ENCODE results near the gene ARHGAP29. TPM values are rescaled to one million over a fixed set of nuclear protein-coding genes. Genes with fewer than 3 reads are reported as not detected.

ARHGAP29 gene
- total RNA-seq, 1 experiment from 2014 or later = 197 TPM

DNA sequence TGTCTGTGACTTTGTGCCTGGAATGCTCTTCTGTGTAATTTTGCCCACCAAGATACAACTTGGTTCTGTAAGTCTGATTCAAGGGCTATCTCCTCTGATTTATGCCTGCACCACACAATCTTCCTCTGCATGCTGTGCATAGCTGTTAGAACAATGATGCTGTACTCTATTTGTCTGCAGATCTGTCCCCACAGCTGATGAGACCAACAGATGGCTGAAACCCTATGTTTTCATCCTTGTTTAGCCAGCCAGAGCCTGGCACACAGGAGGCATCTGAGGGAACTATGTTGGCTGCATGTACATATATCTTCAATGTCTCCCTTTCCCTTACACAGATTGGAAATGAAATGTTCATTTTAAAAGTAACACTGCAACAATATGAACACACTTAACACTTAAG lies 58.5 kb downstream of the ARHGAP29 start:
- no peak overlapping the region for H3K4me3 ChIP-seq (ENCODE audit: low read depth in 2 of 2, low read length in 2 of 2)
- H3K4me1 ChIP-seq (ENCODE audit: control insufficient read depth, insufficient read depth, low read length) = peaks cover 51% of the 10 kb centered on the region
- no peak for DNase-seq (ENCODE audit: low read depth, low spot score)
- in situ Hi-C loops (cut with HindIII; ENCODE audit: low pct_unique_long_range_greater_than_20kb, low sequenced_read_pairs) (no loop called here), intact Hi-C loops (cut with micrococcal nuclease; ENCODE audit: unreplicated experiment) (no loop called here)
- no peak for ATAC-seq
- ChIA-PET POLR2A (interaction anchor here (0.6 kb wide), 1 partner anchor 30 kb away, joined by 3 read pairs; no protein-coding TSS in a partner anchor), CTCF (no interaction called here)
- H3K9me3 ChIP-seq (ENCODE audit: control insufficient read depth, insufficient read depth, low read depth, low read length) = no peaks in the 10 kb centered on the region
- no peak for TF ChIP-seq POLR2AphosphoS5 (IDR thresholded peaks at IDR 0.05; ENCODE audit: low read depth, low read length)
- TF ChIP-seq SIN3A (IDR thresholded peaks at IDR 0.05; ENCODE audit: borderline replicate concordance, insufficient read depth, low read depth, low read length) = no peak
- TF ChIP-seq TCF7L2 (IDR thresholded peaks at IDR 0.05; ENCODE audit: low read depth, low read length) = no peak
- peaks cover 68% of the 10 kb centered on the region for H3K36me3 ChIP-seq (ENCODE audit: control insufficient read depth, insufficient read depth, low read length)
- no peaks in the 10 kb centered on the region for H3K27me3 ChIP-seq (ENCODE audit: control insufficient read depth, insufficient read depth, low read length)
- BruUV-seq (replicated peaks) = no TSS peak
- H3K27ac ChIP-seq (ENCODE audit: low read length) = peak overlapping the region; percentile 63; the same call in 1 of the 2 replicates

DNA sequence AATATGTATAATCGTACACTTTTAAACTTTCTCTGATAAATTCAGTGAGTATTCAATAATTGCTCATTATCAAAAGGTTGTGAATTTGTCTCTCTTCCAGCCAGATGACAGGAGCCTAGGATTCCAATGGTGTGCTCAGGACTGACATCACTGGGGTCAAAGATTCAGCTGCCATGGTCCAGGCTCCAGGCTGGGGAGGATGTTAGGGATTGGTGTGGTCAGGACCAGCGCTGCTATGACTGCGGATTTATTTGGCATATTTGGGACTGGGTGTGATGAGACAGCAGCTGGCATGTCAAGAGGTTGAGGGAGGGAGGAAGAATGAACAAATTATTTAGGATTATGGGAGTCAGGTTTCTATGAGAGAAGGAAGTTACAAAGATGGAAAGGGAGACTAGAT lies 68.3 kb downstream of the ARHGAP29 start:
- H3K36me3 ChIP-seq (ENCODE audit: control insufficient read depth, insufficient read depth, low read length) = peaks cover 39% of the 10 kb centered on the region
- H3K4me3 ChIP-seq (ENCODE audit: low read depth in 2 of 2, low read length in 2 of 2) = no peak overlapping the region
- no peaks in the 10 kb centered on the region for H3K9me3 ChIP-seq (ENCODE audit: control insufficient read depth, insufficient read depth, low read depth, low read length)
- no peaks in the 10 kb centered on the region for H3K27me3 ChIP-seq (ENCODE audit: control insufficient read depth, insufficient read depth, low read length)
- H3K4me1 ChIP-seq (ENCODE audit: control insufficient read depth, insufficient read depth, low read length) = peaks cover 29% of the 10 kb centered on the region
- H3K27ac ChIP-seq (ENCODE audit: low read length) = peak overlapping the region; percentile 75
- in situ Hi-C loops (cut with HindIII; ENCODE audit: low pct_unique_long_range_greater_than_20kb, low sequenced_read_pairs) (no loop called here), intact Hi-C loops (cut with micrococcal nuclease; ENCODE audit: unreplicated experiment) (loop anchor here (10.0 kb wide), 1 partner anchor 166 kb away; no protein-coding TSS in a partner anchor)
- ChIA-PET POLR2A (interaction anchor here (0.5 kb wide), 1 partner anchor 54 kb away, joined by 6 read pairs; no protein-coding TSS in a partner anchor), CTCF (no interaction called here)
- TF ChIP-seq POLR2AphosphoS5 (IDR thresholded peaks at IDR 0.05; ENCODE audit: low read depth, low read length) = no peak; the same call in 1 of the 2 replicates
- TF ChIP-seq, protein P1, sequence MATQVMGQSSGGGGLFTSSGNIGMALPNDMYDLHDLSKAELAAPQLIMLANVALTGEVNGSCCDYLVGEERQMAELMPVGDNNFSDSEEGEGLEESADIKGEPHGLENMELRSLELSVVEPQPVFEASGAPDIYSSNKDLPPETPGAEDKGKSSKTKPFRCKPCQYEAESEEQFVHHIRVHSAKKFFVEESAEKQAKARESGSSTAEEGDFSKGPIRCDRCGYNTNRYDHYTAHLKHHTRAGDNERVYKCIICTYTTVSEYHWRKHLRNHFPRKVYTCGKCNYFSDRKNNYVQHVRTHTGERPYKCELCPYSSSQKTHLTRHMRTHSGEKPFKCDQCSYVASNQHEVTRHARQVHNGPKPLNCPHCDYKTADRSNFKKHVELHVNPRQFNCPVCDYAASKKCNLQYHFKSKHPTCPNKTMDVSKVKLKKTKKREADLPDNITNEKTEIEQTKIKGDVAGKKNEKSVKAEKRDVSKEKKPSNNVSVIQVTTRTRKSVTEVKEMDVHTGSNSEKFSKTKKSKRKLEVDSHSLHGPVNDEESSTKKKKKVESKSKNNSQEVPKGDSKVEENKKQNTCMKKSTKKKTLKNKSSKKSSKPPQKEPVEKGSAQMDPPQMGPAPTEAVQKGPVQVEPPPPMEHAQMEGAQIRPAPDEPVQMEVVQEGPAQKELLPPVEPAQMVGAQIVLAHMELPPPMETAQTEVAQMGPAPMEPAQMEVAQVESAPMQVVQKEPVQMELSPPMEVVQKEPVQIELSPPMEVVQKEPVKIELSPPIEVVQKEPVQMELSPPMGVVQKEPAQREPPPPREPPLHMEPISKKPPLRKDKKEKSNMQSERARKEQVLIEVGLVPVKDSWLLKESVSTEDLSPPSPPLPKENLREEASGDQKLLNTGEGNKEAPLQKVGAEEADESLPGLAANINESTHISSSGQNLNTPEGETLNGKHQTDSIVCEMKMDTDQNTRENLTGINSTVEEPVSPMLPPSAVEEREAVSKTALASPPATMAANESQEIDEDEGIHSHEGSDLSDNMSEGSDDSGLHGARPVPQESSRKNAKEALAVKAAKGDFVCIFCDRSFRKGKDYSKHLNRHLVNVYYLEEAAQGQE (IDR thresholded peaks at IDR 0.05; ENCODE audit: insufficient read depth in 1 of 2, low read depth in 2 of 2, low read length in 1 of 2) = no peak
- TF ChIP-seq, protein P2, sequence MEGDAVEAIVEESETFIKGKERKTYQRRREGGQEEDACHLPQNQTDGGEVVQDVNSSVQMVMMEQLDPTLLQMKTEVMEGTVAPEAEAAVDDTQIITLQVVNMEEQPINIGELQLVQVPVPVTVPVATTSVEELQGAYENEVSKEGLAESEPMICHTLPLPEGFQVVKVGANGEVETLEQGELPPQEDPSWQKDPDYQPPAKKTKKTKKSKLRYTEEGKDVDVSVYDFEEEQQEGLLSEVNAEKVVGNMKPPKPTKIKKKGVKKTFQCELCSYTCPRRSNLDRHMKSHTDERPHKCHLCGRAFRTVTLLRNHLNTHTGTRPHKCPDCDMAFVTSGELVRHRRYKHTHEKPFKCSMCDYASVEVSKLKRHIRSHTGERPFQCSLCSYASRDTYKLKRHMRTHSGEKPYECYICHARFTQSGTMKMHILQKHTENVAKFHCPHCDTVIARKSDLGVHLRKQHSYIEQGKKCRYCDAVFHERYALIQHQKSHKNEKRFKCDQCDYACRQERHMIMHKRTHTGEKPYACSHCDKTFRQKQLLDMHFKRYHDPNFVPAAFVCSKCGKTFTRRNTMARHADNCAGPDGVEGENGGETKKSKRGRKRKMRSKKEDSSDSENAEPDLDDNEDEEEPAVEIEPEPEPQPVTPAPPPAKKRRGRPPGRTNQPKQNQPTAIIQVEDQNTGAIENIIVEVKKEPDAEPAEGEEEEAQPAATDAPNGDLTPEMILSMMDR (IDR thresholded peaks at IDR 0.05) = no peak
- TF ChIP-seq SIN3A (IDR thresholded peaks at IDR 0.05; ENCODE audit: borderline replicate concordance, insufficient read depth, low read depth, low read length) = no peak
- no peak for TF ChIP-seq TCF7L2 (IDR thresholded peaks at IDR 0.05; ENCODE audit: low read depth, low read length)
- ATAC-seq (no peak), DNase-seq (ENCODE audit: low read depth, low spot score) (no peak)
- BruUV-seq (replicated peaks) = no TSS peak

DNA sequence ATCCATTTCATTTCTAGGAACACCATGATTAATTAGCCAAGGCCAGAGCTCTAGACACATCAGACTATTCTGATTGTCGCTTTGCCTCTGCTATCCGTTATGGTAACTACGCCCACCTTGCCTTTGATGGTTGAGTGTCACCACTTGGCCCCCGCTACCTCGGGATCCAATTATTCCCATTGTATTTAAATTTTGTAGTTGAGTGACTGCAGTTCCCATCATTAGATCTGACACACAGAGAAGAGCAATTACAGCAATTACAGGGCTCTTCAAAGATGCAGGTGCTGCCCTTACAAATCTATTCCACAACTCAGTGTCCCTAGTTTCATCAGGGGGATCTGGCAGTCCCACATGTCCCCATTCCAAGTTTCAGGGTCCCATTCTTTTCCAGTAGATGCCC lies 71.5 kb downstream of the ARHGAP29 start:
- ATAC-seq = no peak
- H3K4me3 ChIP-seq (ENCODE audit: low read depth in 2 of 2, low read length in 2 of 2) = no peak overlapping the region
- H3K27me3 ChIP-seq (ENCODE audit: control insufficient read depth, insufficient read depth, low read length) = no peaks in the 10 kb centered on the region
- H3K27ac ChIP-seq (ENCODE audit: low read length) = peak overlapping the region; percentile 69
- H3K9me3 ChIP-seq (ENCODE audit: control insufficient read depth, insufficient read depth, low read depth, low read length) = no peaks in the 10 kb centered on the region
- in situ Hi-C loops (cut with HindIII; ENCODE audit: low pct_unique_long_range_greater_than_20kb, low sequenced_read_pairs) = no loop called here
- peaks cover 17% of the 10 kb centered on the region for H3K4me1 ChIP-seq (ENCODE audit: control insufficient read depth, insufficient read depth, low read length)
- TF ChIP-seq SIN3A (IDR thresholded peaks at IDR 0.05; ENCODE audit: borderline replicate concordance, insufficient read depth, low read depth, low read length) (no peak), POLR2AphosphoS5 (IDR thresholded peaks at IDR 0.05; ENCODE audit: low read depth, low read length) (peak; percentile 46; the same call in 1 of the 2 replicates)
- H3K36me3 ChIP-seq (ENCODE audit: control insufficient read depth, insufficient read depth, low read length) = peaks cover 14% of the 10 kb centered on the region; the same call in 1 of the 2 replicates
- ChIA-PET POLR2A (no interaction called here), CTCF (no interaction called here)
- DNase-seq (ENCODE audit: low read depth, low spot score) = no peak
- BruUV-seq (replicated peaks) = no TSS peak
- intact Hi-C loops (cut with micrococcal nuclease; ENCODE audit: unreplicated experiment) = loop anchor here (10.0 kb wide), 1 partner anchor 169 kb away; no protein-coding TSS in a partner anchor

Measured in Panc1 (cell line).